ENCODE measurements around the gene PRKRIP1. TPM values are rescaled to one million over a fixed set of nuclear protein-coding genes. Genes with fewer than 3 reads are reported as not detected.

Gene PRKRIP1
- total and polyA plus RNA-seq, 2 experiments from 2014 or later = 60.1 to 76.3 TPM

GRCh38 chr7:102429141-102429899, 33.2 kb downstream of the PRKRIP1 start:
- H3K9me3 ChIP-seq (ENCODE audit: low read depth) = no peaks in the 10 kb centered on the region
- no peaks in the 10 kb centered on the region for H3K27me3 ChIP-seq
- H3K4me3 ChIP-seq = no peak overlapping the region
- no peak for TF ChIP-seq CTCF (IDR thresholded peaks at IDR 0.05; ENCODE audit: low read depth, low read length)
- peaks cover 4% of the 10 kb centered on the region for H3K4me1 ChIP-seq (ENCODE audit: low read depth)
- DNase-seq (ENCODE audit: low read depth in 1 of 2, low spot score in 1 of 2) = no peak
- H3K36me3 ChIP-seq = peaks cover 9% of the 10 kb centered on the region
- peak overlapping the region; percentile 28 for H3K27ac ChIP-seq

DNA sequence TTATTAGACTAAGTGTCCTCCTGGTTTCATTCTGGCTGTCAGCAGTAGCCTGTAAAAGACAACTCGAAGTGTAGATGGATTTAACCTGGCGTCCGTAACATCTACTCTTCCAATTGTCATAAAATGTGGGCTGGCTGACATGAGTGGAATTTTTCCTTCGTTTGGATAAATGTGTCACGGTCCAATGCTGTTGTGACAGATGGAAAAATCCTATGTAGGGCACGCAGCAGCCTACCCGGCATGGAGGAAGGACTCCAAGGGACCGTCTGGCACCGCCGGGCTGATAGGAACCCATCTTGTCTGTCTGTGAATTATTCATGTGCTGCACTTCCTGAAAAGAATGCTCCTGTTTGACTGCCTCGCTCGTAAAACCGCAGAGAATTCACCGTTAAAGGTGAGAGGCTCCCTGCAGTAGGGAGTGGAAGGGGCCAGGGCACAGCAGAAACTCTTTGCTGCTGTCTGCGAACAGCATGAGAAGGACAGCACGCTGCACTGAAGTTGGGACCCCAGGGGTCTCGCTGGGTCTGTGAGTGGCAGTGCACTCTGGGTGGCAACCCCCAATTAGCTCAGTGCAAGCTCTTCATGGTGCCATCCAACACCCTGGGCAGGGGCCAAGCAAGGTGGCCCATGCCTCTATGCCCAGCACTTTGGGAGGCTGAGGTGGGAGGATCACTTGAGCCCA, 35.6 kb downstream of the PRKRIP1 start:
- peaks cover 4% of the 10 kb centered on the region for H3K4me1 ChIP-seq (ENCODE audit: low read depth)
- TF ChIP-seq CTCF (IDR thresholded peaks at IDR 0.05; ENCODE audit: low read depth, low read length) = no peak
- no peak overlapping the region for H3K4me3 ChIP-seq
- H3K9me3 ChIP-seq (ENCODE audit: low read depth) = no peaks in the 10 kb centered on the region
- DNase-seq (ENCODE audit: low read depth in 1 of 2, low spot score in 1 of 2) = peak in 1 of 2 donors; percentile 19
- no peaks in the 10 kb centered on the region for H3K27me3 ChIP-seq
- H3K36me3 ChIP-seq = no peaks in the 10 kb centered on the region
- H3K27ac ChIP-seq = peak overlapping the region; percentile 62

DNA sequence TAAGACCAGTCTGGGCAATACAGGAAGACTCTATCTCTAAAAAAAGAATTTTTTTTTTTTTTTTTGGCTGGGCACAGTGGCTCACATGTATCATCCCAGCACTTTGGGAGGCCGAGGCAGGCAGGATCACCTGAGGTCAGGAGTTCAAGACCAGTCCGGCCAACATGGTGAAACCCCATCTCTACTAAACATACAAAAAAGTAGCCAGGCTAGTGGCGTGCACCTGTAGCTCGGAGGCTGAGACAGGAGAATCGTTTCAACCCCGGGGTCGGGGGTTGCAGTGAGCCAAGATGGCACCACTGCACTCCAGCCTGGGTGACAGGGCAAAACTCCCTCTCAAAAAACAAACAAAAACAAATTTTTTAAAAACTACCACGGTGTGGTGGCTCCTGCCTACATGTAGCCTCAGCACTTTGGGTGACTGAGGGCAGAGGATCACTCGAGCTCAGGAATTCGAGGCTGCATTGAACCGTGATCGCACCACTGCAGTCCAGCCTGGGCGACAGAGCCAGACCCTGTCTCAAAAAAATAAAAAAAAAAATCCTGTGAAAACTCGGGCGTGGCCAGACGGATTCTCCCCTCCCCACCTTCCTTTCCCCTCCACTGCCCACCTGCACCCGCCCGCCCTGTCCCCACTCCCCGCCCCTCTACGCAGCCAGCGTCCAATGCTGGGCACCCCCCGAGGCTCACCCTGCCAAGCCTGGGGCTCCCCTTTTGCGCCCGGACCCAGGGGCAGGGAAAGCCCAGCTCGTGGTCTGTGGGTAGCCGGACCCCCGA, 36.5 kb downstream of the PRKRIP1 start:
- Histone ChIP-seq H3K27me3 (no peaks in the 10 kb centered on the region), H3K27ac (no peak overlapping the region), H3K36me3 (no peaks in the 10 kb centered on the region), H3K4me1 (ENCODE audit: low read depth) (peaks cover 4% of the 10 kb centered on the region), H3K4me3 (peak overlapping the region; percentile 87), H3K9me3 (ENCODE audit: low read depth) (no peaks in the 10 kb centered on the region)
- no peak for TF ChIP-seq CTCF (IDR thresholded peaks at IDR 0.05; ENCODE audit: low read depth, low read length)
- DNase-seq (ENCODE audit: low read depth in 1 of 2, low spot score in 1 of 2) = peak in 1 of 2 donors; percentile 20

GRCh38 chr7:102433219-102434038, 37.3 kb downstream of the PRKRIP1 start, which contains the start of gene ORAI2:
TSS of gene ORAI2 (plus strand) at chr7:102433575. CDS start at chr7:102438957, 5,382 bp downstream.
- TF ChIP-seq CTCF (IDR thresholded peaks at IDR 0.05; ENCODE audit: low read depth, low read length) = no peak
- DNase-seq (ENCODE audit: low read depth in 1 of 2, low spot score in 1 of 2) = peak; percentile 77 to 84
- Histone ChIP-seq H3K27ac (no peak within 1 kb of the TSS), H3K9me3 (ENCODE audit: low read depth) (no peaks in the 10 kb centered on the region), H3K27me3 (no peaks in the 10 kb centered on the region), H3K4me3 (peak within 1 kb of the TSS; percentile 87), H3K36me3 (no peaks in the 10 kb centered on the region), H3K4me1 (ENCODE audit: low read depth) (peaks cover 4% of the 10 kb centered on the region)

- DNase-seq (ENCODE audit: low read depth in 1 of 2, low spot score in 1 of 2) = peak in 1 of 2 donors; percentile 50
- H3K4me3 ChIP-seq = peak overlapping the region; percentile 87
- no peaks in the 10 kb centered on the region for H3K27me3 ChIP-seq
- no peaks in the 10 kb centered on the region for H3K36me3 ChIP-seq
- H3K27ac ChIP-seq = no peak overlapping the region
- peaks cover 4% of the 10 kb centered on the region for H3K4me1 ChIP-seq (ENCODE audit: low read depth)
- H3K9me3 ChIP-seq (ENCODE audit: low read depth) = no peaks in the 10 kb centered on the region
- no peak for TF ChIP-seq CTCF (IDR thresholded peaks at IDR 0.05; ENCODE audit: low read depth, low read length)
Observed at GRCh38 chr7:102434039-102434486, 37.9 kb downstream of the PRKRIP1 start.
